Measurements from ENCODE around the gene CHIT1. TPM values are rescaled to one million over a fixed set of nuclear protein-coding genes. Genes with fewer than 3 reads are reported as not detected.

Gene CHIT1
- total and polyA plus RNA-seq, 2 of the 13 experiments (the other 11 are each of a cell fraction or from before 2014, with no cell fraction given) = not detected

GRCh38 chr1:203267347-203267846 is 37.9 kb upstream of the CHIT1 start (continued):
- TF ChIP-seq HOMEZ (CRISPR knock-in tag; IDR thresholded peaks at IDR 0.05; ENCODE audit: low read depth) (no peak), GFI1 (CRISPR knock-in tag; IDR thresholded peaks at IDR 0.05; ENCODE audit: borderline replicate concordance) (no peak), ISL2 (CRISPR knock-in tag; IDR thresholded peaks at IDR 0.05) (no peak), RFXAP (CRISPR knock-in tag; IDR thresholded peaks at IDR 0.05; ENCODE audit: borderline replicate concordance) (no peak), GZF1 (CRISPR knock-in tag; IDR thresholded peaks at IDR 0.05) (no peak), ZNF292 (CRISPR knock-in tag; IDR thresholded peaks at IDR 0.05; ENCODE audit: borderline replicate concordance, low read depth) (no peak), ZXDC (CRISPR knock-in tag; IDR thresholded peaks at IDR 0.05) (0 out of 2 replicates have a peak, but pooled peaks have one; percentile 24), ETV5 (CRISPR knock-in tag; IDR thresholded peaks at IDR 0.05; ENCODE audit: borderline replicate concordance) (0 out of 2 replicates have a peak, but pooled peaks have one; percentile 7), MAZ (IDR thresholded peaks at IDR 0.05; ENCODE audit: borderline replicate concordance, low read depth, low read length) (no peak), MAZ (CRISPR knock-in tag; IDR thresholded peaks at IDR 0.05; ENCODE audit: low read depth) (0 out of 2 replicates have a peak, but pooled peaks have one; percentile 26), SP5 (CRISPR knock-in tag; IDR thresholded peaks at IDR 0.05; ENCODE audit: borderline replicate concordance, low read depth) (no peak), RELA (CRISPR knock-in tag; IDR thresholded peaks at IDR 0.05) (no peak), SMC3 (IDR thresholded peaks at IDR 0.05; ENCODE audit: low read length) (peak; percentile 37; the same call in 1 of the 2 replicates), ZNF10 (CRISPR knock-in tag; IDR thresholded peaks at IDR 0.05; ENCODE audit: borderline replicate concordance, low read depth) (no peak), CSRNP2 (CRISPR knock-in tag; conservative IDR thresholded peaks at IDR 0.05; ENCODE audit: low read depth) (no peak), KAT8 (CRISPR knock-in tag; IDR thresholded peaks at IDR 0.05) (no peak), CTCF (CRISPR knock-in tag; IDR thresholded peaks at IDR 0.05) (peak; percentile 80), ZNF501 (CRISPR knock-in tag; IDR thresholded peaks at IDR 0.05) (0 out of 2 replicates have a peak, but pooled peaks have one; percentile 42), ZNF562 (CRISPR knock-in tag; IDR thresholded peaks at IDR 0.05; ENCODE audit: borderline replicate concordance) (no peak), ZMAT3 (CRISPR knock-in tag; conservative IDR thresholded peaks at IDR 0.05) (no peak), ZFP41 (CRISPR knock-in tag; IDR thresholded peaks at IDR 0.05; ENCODE audit: borderline replicate concordance) (no peak), ZBTB26 (CRISPR knock-in tag; IDR thresholded peaks at IDR 0.05; ENCODE audit: borderline replicate concordance) (no peak)

Measured in HepG2 (cell line).